Ascending aorta (tissue), 2 donors: ENCODE data around the gene RBMS2. TPM values are rescaled to one million over a fixed set of nuclear protein-coding genes. Genes with fewer than 3 reads are reported as not detected.
"Not testable (repeated sequence)": the region's sequence is repeated elsewhere in the genome, so short reads cannot be mapped to it uniquely, and the experiment has no call there.

Source experiments
- DNase-seq, 2 donors: peaks; one replicate each; pipeline ENCODE4 v3.0.0-alpha.2; 2019; ENCODE audit warnings: low spot score in 2 of 2
- H3K27ac ChIP-seq, 2 donors: fragments of 200-600 bp; sonication (generic); one replicate each; pipeline ENCODE4 v1.5.1; 2016 to 2017; ENCODE audit warnings: mild to moderate bottlenecking in 1 of 2
- H3K27me3 ChIP-seq: fragments of 200-600 bp; sonication (generic); one replicate; pipeline ENCODE4 v1.5.1; 2017
- H3K36me3 ChIP-seq, 2 donors: fragments of 200-600 bp; sonication (generic); one replicate each; pipeline ENCODE4 v1.5.1; 2016
- H3K4me1 ChIP-seq, 2 donors: fragments of 200-600 bp; sonication (generic); one replicate each; pipeline ENCODE4 v1.5.1; 2016 to 2017; ENCODE audit warnings: mild to moderate bottlenecking in 1 of 2
- H3K4me3 ChIP-seq, 2 donors: fragments of 200-600 bp; sonication (generic); one replicate each; pipeline ENCODE4 v1.5.1; 2016 to 2017; ENCODE audit warnings: mild to moderate bottlenecking in 1 of 2
- H3K9me3 ChIP-seq, 2 donors: fragments of 200-600 bp; sonication (generic); one replicate each; pipeline ENCODE4 v1.5.1; 2016
- CTCF ChIP-seq, 3 experiments: fragments of 200-600 bp in 2 of 3; fragments of 450-650 bp in 1 of 3; sonication (generic) in 2 of 3; IDR thresholded peaks; one replicate each; pipeline ENCODE4 v1.5.1; 2016 to 2019; ENCODE audit warnings: antibody characterized with exemption in 3 of 3, mild to moderate bottlenecking in 1 of 3, moderate library complexity in 1 of 3
- intact Hi-C: fragments of 100-400 bp; cut with DNase I; formaldehyde crosslinking; loops from one replicate; pipeline ENCODE4 v1.15.1; 2023
- total RNA-seq: library from RNA; depleted of rRNA; stranded (reverse); fragments of >200 nt; gene quantifications from one replicate; pipeline ENCODE4 v1.1.0, GENCODE V29; 2016

The RBMS2 gene
- total RNA-seq, 1 donor from 2014 or later, result 21.3 TPM

- no peaks in the 10 kb centered on the region for H3K9me3 ChIP-seq
- TF ChIP-seq CTCF (IDR thresholded peaks at IDR 0.05), result peak in 1 of 3 experiments; percentile 10
- peak overlapping the region; percentile 73 to 77 for H3K27ac ChIP-seq
- intact Hi-C loops, result no loop called here
- peaks cover 33 to 48% of the 10 kb centered on the region in 2 donors for H3K36me3 ChIP-seq
- H3K27me3 ChIP-seq, result no peaks in the 10 kb centered on the region
- DNase-seq, result peak; percentile 47 to 86
- H3K4me3 ChIP-seq, result peak overlapping the region in 1 of 2 donors; percentile 9
- peaks cover 0 to 8% of the 10 kb centered on the region in 2 donors for H3K4me1 ChIP-seq
Observed at GRCh38 chr12:56565510-56566101, 44.0 kb downstream of the RBMS2 start.

GRCh38 chr12:56568146-56568545 is 46.5 kb downstream of the RBMS2 start:
- Histone ChIP-seq H3K27ac (peak overlapping the region in 1 of 2 donors; percentile 73), H3K4me3 (no peak overlapping the region), H3K9me3 (no peaks in the 10 kb centered on the region), H3K4me1 (peaks cover 0 to 8% of the 10 kb centered on the region in 2 donors), H3K27me3 (no peaks in the 10 kb centered on the region), H3K36me3 (peaks cover 36 to 49% of the 10 kb centered on the region in 2 donors)
- no peak for DNase-seq
- TF ChIP-seq CTCF (IDR thresholded peaks at IDR 0.05), result no peak
- intact Hi-C loops, result no loop called here

- no peak overlapping the region for H3K4me3 ChIP-seq
- DNase-seq, result no peak
- TF ChIP-seq CTCF (IDR thresholded peaks at IDR 0.05), result no peak
- no peaks in the 10 kb centered on the region for H3K27me3 ChIP-seq
- H3K4me1 ChIP-seq, result no peaks in the 10 kb centered on the region
- H3K36me3 ChIP-seq, result peaks cover 24 to 47% of the 10 kb centered on the region in 2 donors
- no peak overlapping the region for H3K27ac ChIP-seq
- no peaks in the 10 kb centered on the region for H3K9me3 ChIP-seq
- intact Hi-C loops, result no loop called here
Observed at GRCh38 chr12:56571121-56571520, 49.5 kb downstream of the RBMS2 start.

GRCh38 chr12:56572288-56572687 is 50.7 kb downstream of the RBMS2 start:
- no peaks in the 10 kb centered on the region for H3K4me1 ChIP-seq
- no peak for DNase-seq
- no peaks in the 10 kb centered on the region for H3K9me3 ChIP-seq
- H3K36me3 ChIP-seq, result peaks cover 24 to 47% of the 10 kb centered on the region in 2 donors
- TF ChIP-seq CTCF (IDR thresholded peaks at IDR 0.05), result no peak
- H3K27ac ChIP-seq, result no peak overlapping the region
- intact Hi-C loops, result loop anchor here (1.0 kb wide), 1 partner anchor 58 kb away; no protein-coding TSS in a partner anchor
- no peak overlapping the region for H3K4me3 ChIP-seq
- no peaks in the 10 kb centered on the region for H3K27me3 ChIP-seq

- Histone ChIP-seq H3K27me3 (no peaks in the 10 kb centered on the region), H3K4me3 (no peak overlapping the region), H3K4me1 (no peaks in the 10 kb centered on the region), H3K9me3 (no peaks in the 10 kb centered on the region), H3K27ac (no peak overlapping the region), H3K36me3 (peaks cover 19 to 48% of the 10 kb centered on the region in 2 donors)
- no peak for DNase-seq
- TF ChIP-seq CTCF (IDR thresholded peaks at IDR 0.05), result no peak
- intact Hi-C loops, result no loop called here
Observed at GRCh38 chr12:56574210-56574609, 52.6 kb downstream of the RBMS2 start.

GRCh38 chr12:56577248-56577647 is 55.6 kb downstream of the RBMS2 start:
- H3K27ac ChIP-seq, H3K4me3 ChIP-seq, H3K9me3 ChIP-seq, intact Hi-C loops, H3K27me3 ChIP-seq, DNase-seq, H3K4me1 ChIP-seq: not testable (repeated sequence)
- H3K36me3 ChIP-seq, result peaks cover 18 to 49% of the 10 kb centered on the region in 2 donors
